ENCODE results near the gene CCR3. TPM values are rescaled to one million over a fixed set of nuclear protein-coding genes. Genes with fewer than 3 reads are reported as not detected.

CCR3 gene
- total and polyA plus RNA-seq, 9 of the 15 experiments (the other 6 are each of a cell fraction or from before 2014, with no cell fraction given): not detected

DNA sequence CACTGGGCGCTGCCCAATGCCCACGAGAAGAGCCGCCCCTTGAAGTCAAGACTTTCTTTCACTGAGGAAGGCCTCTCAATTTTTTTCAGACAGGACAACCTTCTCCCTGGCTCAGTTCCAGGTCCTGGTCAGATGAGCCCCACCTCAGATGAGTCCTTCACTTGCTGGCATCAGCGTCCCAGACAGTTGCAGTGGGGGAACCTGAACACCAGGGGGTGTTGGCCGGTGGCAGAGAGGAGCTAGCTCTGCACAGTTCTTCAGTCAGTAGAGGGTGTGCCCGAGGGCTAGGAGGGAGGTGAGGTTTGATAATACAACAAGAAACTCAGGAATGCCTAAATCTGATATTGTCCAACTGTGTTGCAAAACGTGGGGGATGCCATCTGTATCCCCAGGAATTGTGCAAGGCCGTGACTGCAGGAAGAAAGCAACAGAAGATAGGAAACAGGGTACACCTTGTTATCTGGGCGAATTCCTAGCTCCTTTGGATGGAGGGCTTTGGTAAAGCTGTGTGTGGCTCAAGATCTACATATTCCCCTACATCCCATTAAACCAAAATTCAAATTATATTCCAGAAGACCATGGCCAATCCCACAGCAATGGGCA is 34.3 kb downstream of the CCR3 start:
- no peaks in the 10 kb centered on the region for H3K27me3 ChIP-seq (ENCODE audit: control insufficient read depth in 2 of 2, insufficient read depth in 2 of 2, low read length in 2 of 2)
- intact Hi-C loops (cut with micrococcal nuclease): no loop called here
- DNase-seq (ENCODE audit: extremely low read depth in 1 of 4, low spot score in 3 of 4) (peak; percentile 32 to 61 (median 45)), FAIRE-seq (peak; percentile 84), ATAC-seq (peak; percentile 85)
- 1% methylated on average over 9 of the region's 9 CpGs for WGBS (ENCODE audit: insufficient coverage, low coverage, missing lambda C conversion rate)
- H4K20me1 ChIP-seq (replicated peaks; ENCODE audit: control insufficient read depth, insufficient read depth, low read length): no peaks in the 10 kb centered on the region
- in situ Hi-C loops (cut with MboI): no loop called here
- no peaks in the 10 kb centered on the region for H3K79me2 ChIP-seq (ENCODE audit: control insufficient read depth, insufficient read depth, low read length)
- no peaks in the 10 kb centered on the region; the same call in 1 of the 2 replicates for H3K9me3 ChIP-seq (replicated peaks; ENCODE audit: control insufficient read depth, insufficient read depth, low read depth, low read length)
- no peak overlapping the region for H3K4me2 ChIP-seq (ENCODE audit: insufficient read depth, low read length)
- no peak overlapping the region for H3K4me3 ChIP-seq
- no peaks in the 10 kb centered on the region for H3K4me1 ChIP-seq (replicated peaks in 1 of 2; ENCODE audit: control insufficient read depth in 2 of 2, insufficient read depth in 2 of 2, low read length in 2 of 2)
- H3K27ac ChIP-seq (ENCODE audit: extremely low read depth, low read depth, low read length): no peak overlapping the region
- TF ChIP-seq, protein P1, sequence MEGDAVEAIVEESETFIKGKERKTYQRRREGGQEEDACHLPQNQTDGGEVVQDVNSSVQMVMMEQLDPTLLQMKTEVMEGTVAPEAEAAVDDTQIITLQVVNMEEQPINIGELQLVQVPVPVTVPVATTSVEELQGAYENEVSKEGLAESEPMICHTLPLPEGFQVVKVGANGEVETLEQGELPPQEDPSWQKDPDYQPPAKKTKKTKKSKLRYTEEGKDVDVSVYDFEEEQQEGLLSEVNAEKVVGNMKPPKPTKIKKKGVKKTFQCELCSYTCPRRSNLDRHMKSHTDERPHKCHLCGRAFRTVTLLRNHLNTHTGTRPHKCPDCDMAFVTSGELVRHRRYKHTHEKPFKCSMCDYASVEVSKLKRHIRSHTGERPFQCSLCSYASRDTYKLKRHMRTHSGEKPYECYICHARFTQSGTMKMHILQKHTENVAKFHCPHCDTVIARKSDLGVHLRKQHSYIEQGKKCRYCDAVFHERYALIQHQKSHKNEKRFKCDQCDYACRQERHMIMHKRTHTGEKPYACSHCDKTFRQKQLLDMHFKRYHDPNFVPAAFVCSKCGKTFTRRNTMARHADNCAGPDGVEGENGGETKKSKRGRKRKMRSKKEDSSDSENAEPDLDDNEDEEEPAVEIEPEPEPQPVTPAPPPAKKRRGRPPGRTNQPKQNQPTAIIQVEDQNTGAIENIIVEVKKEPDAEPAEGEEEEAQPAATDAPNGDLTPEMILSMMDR (IDR thresholded peaks at IDR 0.05 in 2 of 3, conservative IDR thresholded peaks at IDR 0.05 in 1 of 3; ENCODE audit: insufficient read depth in 2 of 3, low read depth in 1 of 3, low read length in 3 of 3): peak; percentile 63 to 65 (median 64)
- TF ChIP-seq BCOR (IDR thresholded peaks at IDR 0.05) (no peak), NFIC (IDR thresholded peaks at IDR 0.05) (peak; percentile 59; the same call in 1 of the 2 replicates), MYC (IDR thresholded peaks at IDR 0.05; ENCODE audit: low read depth, low read length) (no peak), MYC (CRISPR knock-in tag; IDR thresholded peaks at IDR 0.05; ENCODE audit: borderline replicate concordance, low read depth) (no peak), SMC3 (conservative IDR thresholded peaks at IDR 0.05; ENCODE audit: insufficient read depth, low read depth, low read length) (peak; percentile 51; the same call in 1 of the 2 replicates), REST (IDR thresholded peaks at IDR 0.05; ENCODE audit: borderline replicate concordance) (peak; percentile 17; the same call in 1 of the 2 replicates), REST (CRISPR knock-in tag; IDR thresholded peaks at IDR 0.05; ENCODE audit: low read depth) (no peak), RAD21 (CRISPR knock-in tag; conservative IDR thresholded peaks at IDR 0.05 in 1 of 2, IDR thresholded peaks at IDR 0.05 in 1 of 2) (peak; percentile 25 to 43), FOXK1 (CRISPR knock-in tag; IDR thresholded peaks at IDR 0.05; ENCODE audit: borderline replicate concordance) (no peak), HMGN3 (IDR thresholded peaks at IDR 0.05; ENCODE audit: borderline replicate concordance, extremely low read depth, insufficient read length, low read depth, low read length) (no peak)
- H3K36me3 ChIP-seq (ENCODE audit: control insufficient read depth, insufficient read depth, low read length): no peaks in the 10 kb centered on the region
- no TSS peak for BruUV-seq (replicated peaks)
- ChIA-PET POLR2A (interaction anchor here (0.6 to 1.9 kb wide), 2 partner anchors 9 to 372 kb away, joined by 3 to 5 read pairs; no protein-coding TSS in a partner anchor), CTCF (ENCODE audit: low intra/inter-chr PET ratio) (no interaction called here)
- H3K9ac ChIP-seq (ENCODE audit: insufficient read depth in 1 of 2, low read depth in 2 of 2, low read length in 2 of 2): no peak overlapping the region
- no peak overlapping the region for H2AFZ ChIP-seq (ENCODE audit: low read depth, low read length)
- no peaks in the 10 kb centered on the region for H3K9me1 ChIP-seq (ENCODE audit: control insufficient read depth, insufficient read depth, low read length)

Measured in K562 (cell line).